B cell (primary cell): ENCODE data around the gene HTR3E. TPM values are rescaled to one million over a fixed set of nuclear protein-coding genes. Genes with fewer than 3 reads are reported as not detected.

ENCODE experiments used
- ATAC-seq: fragments of 200-7000 bp; cut with Tn5 transposase; one replicate; pipeline ENCODE4 v1.10.0; 2021; ENCODE audit warnings: low read depth, mild to moderate bottlenecking, moderate number of reproducible peaks, moderate library complexity
- CTCF ChIA-PET: fragments of 350-600 bp; sonication (Branson Sonifier 250); formaldehyde crosslinking; loops from one replicate; lab custom pipeline; 2021; ENCODE audit warnings: antibody characterized with exemption, inconsistent platforms; lab: Charles Lee
- POLR2A ChIA-PET: fragments of 350-600 bp; sonication (Branson Sonifier 250); formaldehyde crosslinking; loops from one replicate; lab custom pipeline; 2021; ENCODE audit warnings: antibody characterized with exemption; lab: Charles Lee
- DNase-seq: peaks from one replicate; pipeline ENCODE4 v3.0.0; 2013
- H2AFZ ChIP-seq: 2 replicates; pipeline ENCODE4 v1.6.1; 2012; ENCODE audit warnings: mild to moderate bottlenecking, low read depth, low read length; ENCODE audit not compliant: insufficient read depth, poor library complexity, severe bottlenecking
- H3K27ac ChIP-seq, 2 donors: 1 replicate in 1 of 2; 2 replicates in 1 of 2; pipeline ENCODE4 v1.5.1; 2012 to 2013; ENCODE audit warnings: low read length in 2 of 2, mild to moderate bottlenecking in 2 of 2, moderate library complexity in 1 of 2
- H3K27me3 ChIP-seq, 4 experiments: fragments of 200-600 bp in 1 of 4; sonication (generic) in 1 of 4; replicated peaks in 1 of 4; 1 replicate in 2 of 4; 2 replicates in 2 of 4; pipeline versions ENCODE4 v1.6.1 to v1.7.0; 2013 to 2016; ENCODE audit warnings: low read length in 3 of 4, mild to moderate bottlenecking in 2 of 4, mixed read lengths in 1 of 4, moderate library complexity in 1 of 4; ENCODE audit not compliant: insufficient read depth in 4 of 4, control insufficient read depth in 3 of 4; ENCODE audit errors: control extremely low read depth in 1 of 4
- H3K36me3 ChIP-seq, 2 experiments: replicated peaks in 1 of 2; 1 replicate in 1 of 2; 2 replicates in 1 of 2; pipeline versions ENCODE4 v1.6.1 to v1.7.1; 2013; ENCODE audit warnings: low read length in 1 of 2; ENCODE audit not compliant: insufficient read depth in 2 of 2, control insufficient read depth in 1 of 2; ENCODE audit errors: control extremely low read depth in 1 of 2, extremely low read depth in 1 of 2
- H3K4me1 ChIP-seq, 2 donors: fragments of 200-600 bp in 1 of 2; sonication (generic) in 1 of 2; 1 replicate in 1 of 2; 2 replicates in 1 of 2; pipeline versions ENCODE4 v1.5.1 to v1.6.1; 2013 to 2017; ENCODE audit warnings: low read length in 2 of 2; ENCODE audit not compliant: control insufficient read depth in 2 of 2, insufficient read depth in 2 of 2
- H3K4me2 ChIP-seq: replicated peaks from 2 replicates; pipeline ENCODE3; 2012; ENCODE audit warnings: mild to moderate bottlenecking, low read depth, low read length; ENCODE audit not compliant: poor library complexity, severe bottlenecking
- H3K4me3 ChIP-seq, 5 experiments: fragments of 200-600 bp in 1 of 5; sonication (generic) in 1 of 5; 1 replicate in 3 of 5; 2 replicates in 2 of 5; pipeline versions ENCODE4 v1.5.1 to v1.7.0; 2011 to 2016; ENCODE audit warnings: low read length in 4 of 5, mild to moderate bottlenecking in 4 of 5, low read depth in 2 of 5, control low read depth in 1 of 5, moderate library complexity in 1 of 5; ENCODE audit not compliant: insufficient read depth in 1 of 5; ENCODE audit errors: control extremely low read depth in 1 of 5, extremely low read depth in 1 of 5
- H3K79me2 ChIP-seq: fragments of 200-600 bp; sonication (generic); one replicate; pipeline ENCODE4 v1.6.0; 2016; ENCODE audit warnings: low read length; ENCODE audit not compliant: control insufficient read depth, insufficient read depth
- H3K9ac ChIP-seq: fragments of 200-600 bp; sonication (generic); 2 replicates; pipeline ENCODE4 v1.6.1; 2017; ENCODE audit warnings: mild to moderate bottlenecking, low read length, moderate library complexity
- H3K9me3 ChIP-seq, 3 donors: one replicate each; pipeline versions ENCODE4 v1.6.1 to v1.7.1; 2013; ENCODE audit warnings: low read length in 2 of 3; ENCODE audit not compliant: control insufficient read depth in 2 of 3, insufficient read depth in 1 of 3; ENCODE audit errors: control extremely low read depth in 1 of 3
- H4K20me1 ChIP-seq: 2 replicates; pipeline ENCODE4 v1.6.0; 2012; ENCODE audit warnings: mild to moderate bottlenecking, low read length; ENCODE audit not compliant: insufficient read depth, control insufficient read depth, poor library complexity, severe bottlenecking
- H3K27ac Mint-ChIP-seq: one replicate; pipeline ENCODE4 v1.8.0; 2021; ENCODE audit warnings: mixed read lengths
- H3K27me3 Mint-ChIP-seq: one replicate; pipeline ENCODE4 v1.8.0; 2021; ENCODE audit warnings: mixed read lengths
- H3K4me1 Mint-ChIP-seq: one replicate; pipeline ENCODE4 v1.8.0; 2021; ENCODE audit warnings: mixed read lengths
- H3K4me3 Mint-ChIP-seq: one replicate; pipeline ENCODE4 v1.8.0; 2021; ENCODE audit warnings: mixed read lengths
- H3K9me3 Mint-ChIP-seq: one replicate; pipeline ENCODE4 v1.8.0; 2022; ENCODE audit warnings: mixed read lengths; ENCODE audit not compliant: insufficient read depth
- EZH2 ChIP-seq: IDR thresholded peaks from 2 replicates; pipeline ENCODE4 v1.6.1; 2012; ENCODE audit warnings: borderline replicate concordance, low read depth, mild to moderate bottlenecking, moderate library complexity, low read length; ENCODE audit not compliant: insufficient read depth, poor library complexity, severe bottlenecking
- WGBS: methylation state at CpG from one replicate; pipeline ENCODE4 v1.1.5; 2013; ENCODE audit warnings: missing lambda C conversion rate; ENCODE audit not compliant: insufficient coverage; 5-methylcytosine and 5-hydroxymethylcytosine counted together
- intact Hi-C: fragments of 100-400 bp; cut with micrococcal nuclease; formaldehyde crosslinking; loops from one replicate; pipeline ENCODE4 v1.10.0; 2022
- polyA plus RNA-seq: library from polyadenylated mRNA; depleted of rRNA; stranded (reverse); fragments of >200 nt; gene quantifications from 2 replicates; pipeline ENCODE4 v1.2.3, GENCODE V29; 2012
- total RNA-seq, 2 donors: library from RNA; stranded (reverse); fragments of 120-200 nt in 1 of 2; gene quantifications; 1 replicate in 1 of 2; 2 replicates in 1 of 2; pipeline versions ENCODE4 v1.2.3 to v1.2.4, GENCODE V29; 2013 to 2022
- TF ChIP-seq, protein P1 (sequence below): fragments of 200-600 bp; IDR thresholded peaks from one replicate; pipeline ENCODE4 v1.8.0; 2022; ENCODE audit warnings: antibody characterized with exemption, mild to moderate bottlenecking

HTR3E gene
- total and polyA plus RNA-seq, 2 donors (not counting 1 experiment from before 2014, with no cell fraction given) = not detected

DNA sequence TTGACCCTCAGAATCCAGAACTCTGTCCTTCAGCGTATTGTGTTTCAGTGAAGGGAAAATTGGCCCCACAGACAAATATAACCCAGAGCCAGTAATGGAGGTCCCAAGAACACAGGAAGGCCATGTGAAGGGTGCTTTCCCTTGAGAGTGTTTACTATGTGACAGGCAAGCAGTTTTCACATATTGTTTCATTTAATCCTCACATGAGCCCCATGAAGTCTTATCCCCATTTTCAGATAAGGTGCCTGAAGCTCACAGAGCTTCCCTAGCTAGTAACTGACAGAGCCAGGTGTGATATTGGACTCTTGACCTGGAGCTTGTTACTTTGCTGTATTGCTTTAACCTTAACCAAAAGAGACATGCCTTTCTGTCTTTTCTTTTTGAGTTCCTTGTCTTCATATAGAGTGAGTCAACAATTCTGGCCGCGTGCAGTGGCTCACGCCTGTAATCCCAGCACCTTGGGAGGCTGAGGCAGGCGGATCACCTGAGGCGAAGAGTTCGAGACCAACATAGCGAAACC, 48.9 kb downstream of the HTR3E start:
- ChIA-PET POLR2A (no interaction called here), CTCF (interaction anchor here (0.7 to 3.1 kb wide), 10 partner anchors 9 to 109 kb away, joined by 3 to 15 read pairs (median 5); partner anchors contain the start of genes DVL3, EEF1AKMT4 and EIF2B5)
- no peaks in the 10 kb centered on the region for H3K27me3 ChIP-seq
- no peak overlapping the region for H3K4me3 ChIP-seq
- no peak for DNase-seq
- peaks cover 11% of the 10 kb centered on the region for H3K4me1 Mint-ChIP-seq
- no peaks in the 10 kb centered on the region for H3K9me3 Mint-ChIP-seq
- H3K36me3 ChIP-seq = peaks cover 27 to 55% of the 10 kb centered on the region in 2 experiments
- no peak overlapping the region for H3K4me3 Mint-ChIP-seq
- peaks cover 4% of the 10 kb centered on the region for H4K20me1 ChIP-seq
- no peak overlapping the region for H2AFZ ChIP-seq
- no peaks in the 10 kb centered on the region for H3K9me3 ChIP-seq
- no peaks in the 10 kb centered on the region for H3K79me2 ChIP-seq
- H3K4me1 ChIP-seq = peaks cover 11 to 12% of the 10 kb centered on the region in 2 donors
- 80% methylated on average over 3 of the region's 8 CpGs for WGBS
- no peak overlapping the region for H3K27ac Mint-ChIP-seq
- H3K27ac ChIP-seq = no peak overlapping the region
- ATAC-seq = no peak
- TF ChIP-seq, protein P1, sequence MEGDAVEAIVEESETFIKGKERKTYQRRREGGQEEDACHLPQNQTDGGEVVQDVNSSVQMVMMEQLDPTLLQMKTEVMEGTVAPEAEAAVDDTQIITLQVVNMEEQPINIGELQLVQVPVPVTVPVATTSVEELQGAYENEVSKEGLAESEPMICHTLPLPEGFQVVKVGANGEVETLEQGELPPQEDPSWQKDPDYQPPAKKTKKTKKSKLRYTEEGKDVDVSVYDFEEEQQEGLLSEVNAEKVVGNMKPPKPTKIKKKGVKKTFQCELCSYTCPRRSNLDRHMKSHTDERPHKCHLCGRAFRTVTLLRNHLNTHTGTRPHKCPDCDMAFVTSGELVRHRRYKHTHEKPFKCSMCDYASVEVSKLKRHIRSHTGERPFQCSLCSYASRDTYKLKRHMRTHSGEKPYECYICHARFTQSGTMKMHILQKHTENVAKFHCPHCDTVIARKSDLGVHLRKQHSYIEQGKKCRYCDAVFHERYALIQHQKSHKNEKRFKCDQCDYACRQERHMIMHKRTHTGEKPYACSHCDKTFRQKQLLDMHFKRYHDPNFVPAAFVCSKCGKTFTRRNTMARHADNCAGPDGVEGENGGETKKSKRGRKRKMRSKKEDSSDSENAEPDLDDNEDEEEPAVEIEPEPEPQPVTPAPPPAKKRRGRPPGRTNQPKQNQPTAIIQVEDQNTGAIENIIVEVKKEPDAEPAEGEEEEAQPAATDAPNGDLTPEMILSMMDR = no peak
- TF ChIP-seq EZH2 = no peak
- intact Hi-C loops = loop anchor here (1.0 kb wide), 1 partner anchor 104 kb away; no protein-coding TSS in a partner anchor
- H3K4me2 ChIP-seq = no peak overlapping the region
- no peak overlapping the region for H3K9ac ChIP-seq
- no peaks in the 10 kb centered on the region for H3K27me3 Mint-ChIP-seq

- Histone ChIP-seq H3K4me1 (peaks cover 11 to 12% of the 10 kb centered on the region in 2 donors), H3K27me3 (no peaks in the 10 kb centered on the region), H3K79me2 (no peaks in the 10 kb centered on the region), H2AFZ (no peak overlapping the region), H4K20me1 (no peaks in the 10 kb centered on the region), H3K27ac (no peak overlapping the region), H3K4me2 (no peak overlapping the region), H3K9ac (no peak overlapping the region), H3K4me3 (no peak overlapping the region), H3K36me3 (peaks cover 13 to 33% of the 10 kb centered on the region in 2 experiments), H3K9me3 (no peaks in the 10 kb centered on the region)
- Mint-ChIP-seq H3K4me3 (no peak overlapping the region), H3K9me3 (no peaks in the 10 kb centered on the region), H3K27ac (no peak overlapping the region), H3K4me1 (peaks cover 11% of the 10 kb centered on the region), H3K27me3 (no peaks in the 10 kb centered on the region)
- ChIA-PET CTCF (no interaction called here), POLR2A (no interaction called here)
- DNase-seq (no peak), ATAC-seq (no peak)
- intact Hi-C loops = no loop called here
- TF ChIP-seq EZH2 = no peak
- TF ChIP-seq, protein P1 = no peak
- no CpG with 5 or more reads among the region's 3 CpGs for WGBS
Measured at GRCh38 chr3:184148076-184148475, 51.2 kb downstream of the HTR3E start.
